ENCODE data around the gene OR6A2. TPM values are rescaled to one million over a fixed set of nuclear protein-coding genes. Genes with fewer than 3 reads are reported as not detected.

OR6A2 gene
- total RNA-seq, 1 donor from 2014 or later, result not detected

- DNase-seq, result no peak
Measured at GRCh38 chr11:6834021-6834420, 34.5 kb upstream of the OR6A2 start.

GRCh38 chr11:6833356-6833755, 33.9 kb upstream of the OR6A2 start:
- no peak overlapping the region for H3K27ac ChIP-seq (replicated peaks)
- no peak overlapping the region for H3K4me3 ChIP-seq
- H3K9me3 ChIP-seq (replicated peaks), result no peaks in the 10 kb centered on the region
- no peaks in the 10 kb centered on the region for H3K4me1 ChIP-seq
- intact Hi-C loops (cut with micrococcal nuclease), result no loop called here
- no peaks in the 10 kb centered on the region for H3K36me3 ChIP-seq
- DNase-seq, result no peak
- TF ChIP-seq CTCF (IDR thresholded peaks at IDR 0.05; ENCODE audit: borderline replicate concordance), result no peak
- peaks cover 3% of the 10 kb centered on the region for H3K27me3 ChIP-seq (ENCODE audit: low read depth)

More at GRCh38 chr11:6834021-6834420, 34.5 kb upstream of the OR6A2 start:
- no peaks in the 10 kb centered on the region for H3K4me1 ChIP-seq
- no peak overlapping the region for H3K27ac ChIP-seq (replicated peaks)
- H3K9me3 ChIP-seq (replicated peaks), result no peaks in the 10 kb centered on the region
- H3K27me3 ChIP-seq (ENCODE audit: low read depth), result no peaks in the 10 kb centered on the region
- intact Hi-C loops (cut with micrococcal nuclease), result no loop called here
- H3K4me3 ChIP-seq, result no peak overlapping the region
- TF ChIP-seq CTCF (IDR thresholded peaks at IDR 0.05; ENCODE audit: borderline replicate concordance), result no peak
- no peaks in the 10 kb centered on the region for H3K36me3 ChIP-seq

- intact Hi-C loops (cut with micrococcal nuclease), result no loop called here
- DNase-seq, result no peak
- H3K27me3 ChIP-seq (ENCODE audit: low read depth), result peaks cover 6% of the 10 kb centered on the region
- H3K36me3 ChIP-seq, result no peaks in the 10 kb centered on the region
- no peaks in the 10 kb centered on the region for H3K4me1 ChIP-seq
- no peak overlapping the region for H3K4me3 ChIP-seq
- no peak for TF ChIP-seq CTCF (IDR thresholded peaks at IDR 0.05; ENCODE audit: borderline replicate concordance)
- no peak overlapping the region for H3K27ac ChIP-seq (replicated peaks)
- no peaks in the 10 kb centered on the region for H3K9me3 ChIP-seq (replicated peaks)
Measured at GRCh38 chr11:6828103-6828502, 28.6 kb upstream of the OR6A2 start.

GRCh38 chr11:6825231-6825744, 25.8 kb upstream of the OR6A2 start:
- TF ChIP-seq CTCF (IDR thresholded peaks at IDR 0.05; ENCODE audit: borderline replicate concordance), result no peak

GRCh38 chr11:6824136-6824823, 24.8 kb upstream of the OR6A2 start:
- intact Hi-C loops (cut with micrococcal nuclease), result no loop called here
- DNase-seq, result no peak

More at GRCh38 chr11:6825231-6825744, 25.8 kb upstream of the OR6A2 start:
- intact Hi-C loops (cut with micrococcal nuclease), result no loop called here
- Histone ChIP-seq H3K9me3 (replicated peaks) (peaks cover 11% of the 10 kb centered on the region), H3K36me3 (no peaks in the 10 kb centered on the region), H3K27ac (replicated peaks) (no peak overlapping the region), H3K4me3 (no peak overlapping the region), H3K27me3 (ENCODE audit: low read depth) (peaks cover 6% of the 10 kb centered on the region), H3K4me1 (no peaks in the 10 kb centered on the region)
- DNase-seq, result no peak

More at GRCh38 chr11:6824136-6824823, 24.8 kb upstream of the OR6A2 start:
- Histone ChIP-seq H3K27ac (replicated peaks) (no peak overlapping the region), H3K4me3 (no peak overlapping the region), H3K27me3 (ENCODE audit: low read depth) (peaks cover 6% of the 10 kb centered on the region), H3K4me1 (no peaks in the 10 kb centered on the region), H3K36me3 (no peaks in the 10 kb centered on the region), H3K9me3 (replicated peaks) (peaks cover 16% of the 10 kb centered on the region)
- TF ChIP-seq CTCF (IDR thresholded peaks at IDR 0.05; ENCODE audit: borderline replicate concordance), result no peak

All from left ventricle myocardium inferior (tissue), 1 donor.